GM19099 (cell line): ENCODE data around the gene C14orf119.

Experiments
- POLR2A ChIP-seq: IDR thresholded peaks from 3 replicates; pipeline ENCODE4 v1.6.1; 2011; ENCODE audit warnings: low read depth; ENCODE audit not compliant: insufficient read length; ENCODE audit errors: extremely low read depth

C14orf119 gene

GRCh38 chr14:23110579-23111365 lies 15.5 kb downstream of the C14orf119 start:
- TF ChIP-seq POLR2A = no peak

- TF ChIP-seq POLR2A = no peak
These were observed 17.3 kb downstream of the C14orf119 start for GRCh38 chr14:23112359-23113178.

GRCh38 chr14:23113431-23114119 lies 18.3 kb downstream of the C14orf119 start:
- TF ChIP-seq POLR2A = no peak

GRCh38 chr14:23114120-23114458 lies 18.8 kb downstream of the C14orf119 start:
- no peak for TF ChIP-seq POLR2A

- no peak for TF ChIP-seq POLR2A
These were observed 19.3 kb downstream of the C14orf119 start for GRCh38 chr14:23114669-23115038.

GRCh38 chr14:23115039-23115731 lies 19.9 kb downstream of the C14orf119 start:
- no peak for TF ChIP-seq POLR2A

- no peak for TF ChIP-seq POLR2A
These were observed 20.6 kb downstream of the C14orf119 start for GRCh38 chr14:23115918-23116317.

- TF ChIP-seq POLR2A = no peak
These were observed 22.2 kb downstream of the C14orf119 start for GRCh38 chr14:23117371-23118020.

GRCh38 chr14:23118506-23119362 lies 23.4 kb downstream of the C14orf119 start, which contains the start of gene CEBPE:
CEBPE (minus strand) TSS chr14:23119255; CDS start chr14:23119091, 164 bp downstream.
- TF ChIP-seq POLR2A = no peak

- no peak for TF ChIP-seq POLR2A
These were observed 24.3 kb downstream of the C14orf119 start for GRCh38 chr14:23119363-23120327.

- no peak for TF ChIP-seq POLR2A
These were observed 25.4 kb downstream of the C14orf119 start for GRCh38 chr14:23120541-23121251.

GRCh38 chr14:23121361-23121771 lies 26.1 kb downstream of the C14orf119 start:
- no peak for TF ChIP-seq POLR2A
